Mammary epithelial cell (primary cell): Measurements from ENCODE around the gene ANO2.

Experiments used
- CTCF ChIP-seq, 2 donors: IDR thresholded peaks in 1 of 2; conservative IDR thresholded peaks in 1 of 2; 2 replicates each; pipeline ENCODE4 v1.5.1; 2011 to 2012; ENCODE audit warnings: inconsistent platforms in 2 of 2, low read length in 2 of 2, mild to moderate bottlenecking in 2 of 2, control low read depth in 1 of 2, low read depth in 1 of 2; ENCODE audit not compliant: insufficient read depth in 1 of 2; ENCODE audit errors: extremely low read depth in 1 of 2
- EZH2 ChIP-seq: IDR thresholded peaks from 2 replicates; pipeline ENCODE4 v1.6.1; 2012; ENCODE audit warnings: low read length, inconsistent platforms, borderline replicate concordance

GRCh38 chr12:5806371-5807089, 138.5 kb downstream of the ANO2 start:
- TF ChIP-seq CTCF (conservative IDR thresholded peaks at IDR 0.05 in 1 of 2, IDR thresholded peaks at IDR 0.05 in 1 of 2; ENCODE audit: extremely low read depth in 1 of 2, insufficient read depth in 1 of 2, low read depth in 1 of 2, low read length in 2 of 2): no peak
- TF ChIP-seq EZH2: no peak
